ENCODE measurements around the gene RHOBTB3.

Gene RHOBTB3

GRCh38 chr5:95726811-95727763 is 4.0 kb upstream of the RHOBTB3 start:
- ATAC-seq: no peak
- TF ChIP-seq PPARA (CRISPR knock-in tag; IDR thresholded peaks at IDR 0.05; ENCODE audit: borderline replicate concordance) (no peak), GLIS3 (CRISPR knock-in tag; IDR thresholded peaks at IDR 0.05) (no peak), ZNF8 (CRISPR knock-in tag; IDR thresholded peaks at IDR 0.05) (no peak), ZFP3 (CRISPR knock-in tag; IDR thresholded peaks at IDR 0.05) (no peak), CSRNP3 (CRISPR knock-in tag; IDR thresholded peaks at IDR 0.05) (no peak), CREB5 (CRISPR knock-in tag; IDR thresholded peaks at IDR 0.05; ENCODE audit: low read depth) (no peak), TOX (CRISPR knock-in tag; IDR thresholded peaks at IDR 0.05; ENCODE audit: borderline replicate concordance) (no peak), CSDC2 (CRISPR knock-in tag; IDR thresholded peaks at IDR 0.05) (no peak), PATZ1 (CRISPR knock-in tag; IDR thresholded peaks at IDR 0.05; ENCODE audit: borderline replicate concordance) (no peak)

GRCh38 chr5:95727764-95728191 is 3.4 kb upstream of the RHOBTB3 start:
- peak; percentile 68; the same call in 1 of the 2 replicates for TF ChIP-seq ESRRG (CRISPR knock-in tag; IDR thresholded peaks at IDR 0.05)
- TF ChIP-seq ZFP3 (CRISPR knock-in tag; IDR thresholded peaks at IDR 0.05): no peak
- TF ChIP-seq TSHZ2 (CRISPR knock-in tag; IDR thresholded peaks at IDR 0.05): peak; percentile 81; the same call in 1 of the 2 replicates
- no peak for TF ChIP-seq PPARA (CRISPR knock-in tag; IDR thresholded peaks at IDR 0.05; ENCODE audit: borderline replicate concordance)
- no peak for TF ChIP-seq POU6F1 (CRISPR knock-in tag; IDR thresholded peaks at IDR 0.05; ENCODE audit: borderline replicate concordance, low read depth)
- TF ChIP-seq ISL1 (CRISPR knock-in tag; IDR thresholded peaks at IDR 0.05): peak; percentile 77
- TF ChIP-seq ZC3H10 (CRISPR knock-in tag; IDR thresholded peaks at IDR 0.05): no peak
- no peak for TF ChIP-seq CSDC2 (CRISPR knock-in tag; IDR thresholded peaks at IDR 0.05)
- no peak for TF ChIP-seq BACH2 (CRISPR knock-in tag; IDR thresholded peaks at IDR 0.05; ENCODE audit: borderline replicate concordance)
- 0 out of 2 replicates have a peak, but pooled peaks have one; percentile 22 for TF ChIP-seq CSRNP3 (CRISPR knock-in tag; IDR thresholded peaks at IDR 0.05)
- TF ChIP-seq ARNTL (CRISPR knock-in tag; IDR thresholded peaks at IDR 0.05; ENCODE audit: borderline replicate concordance, low read depth): no peak
- peak; percentile 91 for TF ChIP-seq TCF4 (CRISPR knock-in tag; IDR thresholded peaks at IDR 0.05; ENCODE audit: borderline replicate concordance)
- no peak for TF ChIP-seq GLIS3 (CRISPR knock-in tag; IDR thresholded peaks at IDR 0.05)
- TF ChIP-seq OSR1 (CRISPR knock-in tag; IDR thresholded peaks at IDR 0.05): no peak
- no peak for TF ChIP-seq ZNF565 (CRISPR knock-in tag; conservative IDR thresholded peaks at IDR 0.05; ENCODE audit: low read depth)
- TF ChIP-seq TOX (CRISPR knock-in tag; IDR thresholded peaks at IDR 0.05; ENCODE audit: borderline replicate concordance): no peak
- no peak for TF ChIP-seq ZFP30 (CRISPR knock-in tag; IDR thresholded peaks at IDR 0.05)
- TF ChIP-seq RARB (CRISPR knock-in tag; IDR thresholded peaks at IDR 0.05): no peak
- no peak for TF ChIP-seq SNAI2 (CRISPR knock-in tag; IDR thresholded peaks at IDR 0.05)
- no peak for TF ChIP-seq CREB5 (CRISPR knock-in tag; IDR thresholded peaks at IDR 0.05; ENCODE audit: low read depth)
- peak; percentile 17; the same call in 1 of the 2 replicates for TF ChIP-seq ZNF8 (CRISPR knock-in tag; IDR thresholded peaks at IDR 0.05)
- TF ChIP-seq ZNF70 (CRISPR knock-in tag; IDR thresholded peaks at IDR 0.05): no peak; the same call in 1 of the 2 replicates
- no peak for ATAC-seq

Data from SK-N-SH treated with all-trans-retinoic acid at 6 μM for 48 hours (cell line).